ENCODE measurements around the gene NCCRP1.

Gene NCCRP1

DNA sequence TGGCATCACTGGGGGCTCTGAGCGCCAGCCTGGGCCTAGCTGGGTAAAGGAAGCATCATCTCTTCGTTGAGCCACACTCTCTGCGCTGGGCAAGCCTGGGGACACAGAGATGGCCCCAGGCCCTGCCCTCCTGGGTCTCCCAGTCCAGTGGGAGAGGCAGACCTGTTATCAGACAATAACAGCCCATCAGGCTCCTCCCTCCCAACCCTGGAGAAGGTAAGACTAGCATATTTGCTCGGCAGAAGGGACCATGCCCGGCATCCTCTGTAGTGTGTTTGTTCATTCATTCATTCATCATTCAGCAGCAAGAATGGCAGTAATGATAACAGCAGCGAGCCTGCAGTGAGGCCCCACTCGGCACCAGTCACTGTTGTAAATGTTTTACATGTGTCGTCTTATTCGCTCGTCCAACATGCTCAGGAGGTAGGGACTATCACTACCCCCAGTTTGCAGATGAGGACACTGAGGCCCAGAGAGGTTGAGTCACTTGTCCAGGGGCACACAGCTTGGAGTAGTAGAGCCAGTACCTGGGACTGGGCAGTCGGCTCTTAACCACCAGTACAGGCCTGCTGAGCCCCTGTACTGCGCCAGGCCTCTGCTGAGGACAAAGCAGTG is 38.0 kb upstream of the NCCRP1 start:
- ATAC-seq, result no peak

GRCh38 chr19:39160523-39160861 is 36.3 kb upstream of the NCCRP1 start:
- ATAC-seq, result no peak
- TF ChIP-seq ZFP30 (CRISPR knock-in tag; IDR thresholded peaks at IDR 0.05) (no peak), BACH2 (CRISPR knock-in tag; IDR thresholded peaks at IDR 0.05; ENCODE audit: borderline replicate concordance) (no peak), PPARA (CRISPR knock-in tag; IDR thresholded peaks at IDR 0.05; ENCODE audit: borderline replicate concordance) (no peak), ZNF8 (CRISPR knock-in tag; IDR thresholded peaks at IDR 0.05) (no peak), ZC3H10 (CRISPR knock-in tag; IDR thresholded peaks at IDR 0.05) (no peak), CSDC2 (CRISPR knock-in tag; IDR thresholded peaks at IDR 0.05) (no peak), TCF4 (CRISPR knock-in tag; IDR thresholded peaks at IDR 0.05; ENCODE audit: borderline replicate concordance) (no peak), TSHZ2 (CRISPR knock-in tag; IDR thresholded peaks at IDR 0.05) (no peak), ESRRG (CRISPR knock-in tag; IDR thresholded peaks at IDR 0.05) (no peak), GLIS3 (CRISPR knock-in tag; IDR thresholded peaks at IDR 0.05) (no peak), ARNTL (CRISPR knock-in tag; IDR thresholded peaks at IDR 0.05; ENCODE audit: borderline replicate concordance, low read depth) (no peak), RARB (CRISPR knock-in tag; IDR thresholded peaks at IDR 0.05) (no peak), ISL1 (CRISPR knock-in tag; IDR thresholded peaks at IDR 0.05) (no peak), OSR1 (CRISPR knock-in tag; IDR thresholded peaks at IDR 0.05) (no peak), ZNF565 (CRISPR knock-in tag; conservative IDR thresholded peaks at IDR 0.05; ENCODE audit: low read depth) (no peak), ZNF70 (CRISPR knock-in tag; IDR thresholded peaks at IDR 0.05) (no peak), ZFP3 (CRISPR knock-in tag; IDR thresholded peaks at IDR 0.05) (no peak), SNAI2 (CRISPR knock-in tag; IDR thresholded peaks at IDR 0.05) (no peak)
- TF ChIP-seq, protein P1, sequence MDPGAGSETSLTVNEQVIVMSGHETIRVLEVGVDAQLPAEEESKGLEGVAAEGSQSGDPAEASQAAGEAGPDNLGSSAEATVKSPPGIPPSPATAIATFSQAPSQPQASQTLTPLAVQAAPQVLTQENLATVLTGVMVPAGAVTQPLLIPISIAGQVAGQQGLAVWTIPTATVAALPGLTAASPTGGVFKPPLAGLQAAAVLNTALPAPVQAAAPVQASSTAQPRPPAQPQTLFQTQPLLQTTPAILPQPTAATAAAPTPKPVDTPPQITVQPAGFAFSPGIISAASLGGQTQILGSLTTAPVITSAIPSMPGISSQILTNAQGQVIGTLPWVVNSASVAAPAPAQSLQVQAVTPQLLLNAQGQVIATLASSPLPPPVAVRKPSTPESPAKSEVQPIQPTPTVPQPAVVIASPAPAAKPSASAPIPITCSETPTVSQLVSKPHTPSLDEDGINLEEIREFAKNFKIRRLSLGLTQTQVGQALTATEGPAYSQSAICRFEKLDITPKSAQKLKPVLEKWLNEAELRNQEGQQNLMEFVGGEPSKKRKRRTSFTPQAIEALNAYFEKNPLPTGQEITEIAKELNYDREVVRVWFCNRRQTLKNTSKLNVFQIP (CRISPR knock-in tag; IDR thresholded peaks at IDR 0.05; ENCODE audit: borderline replicate concordance, low read depth), result no peak
- TF ChIP-seq, protein P2, sequence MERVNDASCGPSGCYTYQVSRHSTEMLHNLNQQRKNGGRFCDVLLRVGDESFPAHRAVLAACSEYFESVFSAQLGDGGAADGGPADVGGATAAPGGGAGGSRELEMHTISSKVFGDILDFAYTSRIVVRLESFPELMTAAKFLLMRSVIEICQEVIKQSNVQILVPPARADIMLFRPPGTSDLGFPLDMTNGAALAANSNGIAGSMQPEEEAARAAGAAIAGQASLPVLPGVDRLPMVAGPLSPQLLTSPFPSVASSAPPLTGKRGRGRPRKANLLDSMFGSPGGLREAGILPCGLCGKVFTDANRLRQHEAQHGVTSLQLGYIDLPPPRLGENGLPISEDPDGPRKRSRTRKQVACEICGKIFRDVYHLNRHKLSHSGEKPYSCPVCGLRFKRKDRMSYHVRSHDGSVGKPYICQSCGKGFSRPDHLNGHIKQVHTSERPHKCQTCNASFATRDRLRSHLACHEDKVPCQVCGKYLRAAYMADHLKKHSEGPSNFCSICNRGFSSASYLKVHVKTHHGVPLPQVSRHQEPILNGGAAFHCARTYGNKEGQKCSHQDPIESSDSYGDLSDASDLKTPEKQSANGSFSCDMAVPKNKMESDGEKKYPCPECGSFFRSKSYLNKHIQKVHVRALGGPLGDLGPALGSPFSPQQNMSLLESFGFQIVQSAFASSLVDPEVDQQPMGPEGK (CRISPR knock-in tag; IDR thresholded peaks at IDR 0.05; ENCODE audit: borderline replicate concordance), result no peak

More for the DNA sequence above, 38.0 kb upstream of the NCCRP1 start:
- TF ChIP-seq ARNTL (CRISPR knock-in tag; IDR thresholded peaks at IDR 0.05; ENCODE audit: borderline replicate concordance, low read depth), result no peak
- no peak for TF ChIP-seq ZNF8 (CRISPR knock-in tag; IDR thresholded peaks at IDR 0.05)
- TF ChIP-seq CSDC2 (CRISPR knock-in tag; IDR thresholded peaks at IDR 0.05), result no peak
- TF ChIP-seq, protein P2 (CRISPR knock-in tag; IDR thresholded peaks at IDR 0.05; ENCODE audit: borderline replicate concordance), result no peak
- no peak for TF ChIP-seq ZFP30 (CRISPR knock-in tag; IDR thresholded peaks at IDR 0.05)
- TF ChIP-seq GLIS3 (CRISPR knock-in tag; IDR thresholded peaks at IDR 0.05), result no peak

- no peak; the same call in 2 of the 3 replicates for ATAC-seq
- TF ChIP-seq GLIS3 (CRISPR knock-in tag; IDR thresholded peaks at IDR 0.05) (no peak), TSHZ2 (CRISPR knock-in tag; IDR thresholded peaks at IDR 0.05) (no peak), ZNF565 (CRISPR knock-in tag; conservative IDR thresholded peaks at IDR 0.05; ENCODE audit: low read depth) (no peak), ZFP3 (CRISPR knock-in tag; IDR thresholded peaks at IDR 0.05) (no peak), TCF4 (CRISPR knock-in tag; IDR thresholded peaks at IDR 0.05; ENCODE audit: borderline replicate concordance) (no peak), BACH2 (CRISPR knock-in tag; IDR thresholded peaks at IDR 0.05; ENCODE audit: borderline replicate concordance) (no peak), OSR1 (CRISPR knock-in tag; IDR thresholded peaks at IDR 0.05) (no peak), SNAI2 (CRISPR knock-in tag; IDR thresholded peaks at IDR 0.05) (no peak)
- TF ChIP-seq, protein P3, sequence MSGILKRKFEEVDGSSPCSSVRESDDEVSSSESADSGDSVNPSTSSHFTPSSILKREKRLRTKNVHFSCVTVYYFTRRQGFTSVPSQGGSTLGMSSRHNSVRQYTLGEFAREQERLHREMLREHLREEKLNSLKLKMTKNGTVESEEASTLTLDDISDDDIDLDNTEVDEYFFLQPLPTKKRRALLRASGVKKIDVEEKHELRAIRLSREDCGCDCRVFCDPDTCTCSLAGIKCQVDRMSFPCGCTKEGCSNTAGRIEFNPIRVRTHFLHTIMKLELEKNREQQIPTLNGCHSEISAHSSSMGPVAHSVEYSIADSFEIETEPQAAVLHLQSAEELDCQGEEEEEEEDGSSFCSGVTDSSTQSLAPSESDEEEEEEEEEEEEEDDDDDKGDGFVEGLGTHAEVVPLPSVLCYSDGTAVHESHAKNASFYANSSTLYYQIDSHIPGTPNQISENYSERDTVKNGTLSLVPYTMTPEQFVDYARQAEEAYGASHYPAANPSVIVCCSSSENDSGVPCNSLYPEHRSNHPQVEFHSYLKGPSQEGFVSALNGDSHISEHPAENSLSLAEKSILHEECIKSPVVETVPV (CRISPR knock-in tag; IDR thresholded peaks at IDR 0.05), result no peak
- TF ChIP-seq, protein P1 (CRISPR knock-in tag; IDR thresholded peaks at IDR 0.05; ENCODE audit: borderline replicate concordance, low read depth), result no peak
Observed at GRCh38 chr19:39160889-39161672, 35.7 kb upstream of the NCCRP1 start.

Measured in SK-N-SH treated with all-trans-retinoic acid at 6 μM for 48 hours (cell line).